ENCODE results near the gene FBXW2.
"Not testable (repeated sequence)": the region's sequence is repeated elsewhere in the genome, so short reads cannot be mapped to it uniquely, and the experiment has no call there.

FBXW2 gene

DNA sequence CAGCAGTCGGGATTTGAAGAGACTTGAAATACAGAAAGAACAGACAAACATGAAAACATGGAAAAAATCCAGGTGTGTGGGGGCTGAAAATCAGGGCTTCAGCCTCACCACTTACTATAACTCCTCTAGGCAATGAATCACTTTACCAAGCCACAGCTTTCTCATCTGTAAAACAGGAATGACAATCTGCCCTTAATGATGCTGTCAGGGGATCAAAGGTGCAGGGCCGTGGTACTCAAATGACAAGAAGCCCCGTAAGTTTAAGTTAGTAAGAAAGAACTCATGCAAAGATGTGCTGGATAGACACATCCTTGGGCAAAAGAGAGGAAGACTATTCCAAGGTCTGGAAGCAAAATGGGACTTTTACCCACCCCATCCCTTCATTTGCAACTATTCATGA is 34.7 kb downstream of the FBXW2 start:
- Histone ChIP-seq H3K27me3 (ENCODE audit: control insufficient read depth, insufficient read depth, low read length) (no peaks in the 10 kb centered on the region), H3K9me3 (ENCODE audit: control insufficient read depth, insufficient read depth, low read length) (no peaks in the 10 kb centered on the region), H3K36me3 (ENCODE audit: control insufficient read depth, insufficient read depth, low read length) (peaks cover 2% of the 10 kb centered on the region), H3K9ac (ENCODE audit: low read depth, low read length) (no peak overlapping the region), H3K4me1 (ENCODE audit: control insufficient read depth, insufficient read depth, low read length) (no peaks in the 10 kb centered on the region), H3K4me3 (ENCODE audit: low read depth, low read length) (no peak overlapping the region)

DNA sequence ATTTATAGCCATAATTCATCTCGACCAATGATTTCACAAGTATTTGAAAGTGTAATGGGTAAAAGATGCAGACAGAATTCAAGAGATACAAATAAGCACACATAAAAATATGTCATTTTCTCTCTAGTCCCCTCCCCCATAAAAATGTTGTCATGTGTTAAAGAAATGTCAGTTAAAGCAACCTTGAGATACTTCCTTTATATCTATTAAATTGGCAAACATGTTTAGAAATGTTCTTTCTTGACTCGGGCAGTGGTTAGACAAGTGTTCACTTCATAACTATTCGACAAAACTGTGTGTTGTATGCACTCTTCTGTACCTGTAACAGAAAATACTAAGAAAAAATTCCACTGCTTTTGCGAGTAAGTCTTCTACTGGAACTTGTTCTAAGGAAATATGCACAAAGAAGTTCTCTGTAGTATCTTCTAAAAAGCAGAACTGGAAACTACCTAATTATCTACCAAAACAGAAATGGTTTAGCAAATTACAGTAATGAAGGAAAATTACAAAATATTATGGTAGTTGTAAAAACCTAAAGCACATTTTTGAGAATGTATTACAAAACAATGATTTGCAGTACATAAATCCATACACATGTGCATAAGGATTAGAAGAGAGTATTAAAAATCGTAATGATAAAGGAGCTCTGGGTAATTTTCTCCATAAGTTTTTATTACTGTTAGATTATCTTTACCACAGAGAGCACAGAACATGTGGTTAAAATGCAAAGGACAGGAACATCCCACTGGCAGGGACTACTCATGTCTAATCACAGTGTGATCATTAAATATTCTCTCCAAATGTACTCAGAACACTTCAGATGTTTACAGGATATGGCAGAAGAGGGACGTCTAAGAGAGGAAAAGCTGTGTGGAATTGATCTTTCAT is 35.9 kb downstream of the FBXW2 start:
- Histone ChIP-seq H3K9me3 (ENCODE audit: control insufficient read depth, insufficient read depth, low read length) (no peaks in the 10 kb centered on the region), H3K4me3 (ENCODE audit: low read depth, low read length) (no peak overlapping the region), H3K27me3 (ENCODE audit: control insufficient read depth, insufficient read depth, low read length) (no peaks in the 10 kb centered on the region), H3K4me1 (ENCODE audit: control insufficient read depth, insufficient read depth, low read length) (no peaks in the 10 kb centered on the region), H3K9ac (ENCODE audit: low read depth, low read length) (no peak overlapping the region), H3K36me3 (ENCODE audit: control insufficient read depth, insufficient read depth, low read length) (peaks cover 2% of the 10 kb centered on the region)

DNA sequence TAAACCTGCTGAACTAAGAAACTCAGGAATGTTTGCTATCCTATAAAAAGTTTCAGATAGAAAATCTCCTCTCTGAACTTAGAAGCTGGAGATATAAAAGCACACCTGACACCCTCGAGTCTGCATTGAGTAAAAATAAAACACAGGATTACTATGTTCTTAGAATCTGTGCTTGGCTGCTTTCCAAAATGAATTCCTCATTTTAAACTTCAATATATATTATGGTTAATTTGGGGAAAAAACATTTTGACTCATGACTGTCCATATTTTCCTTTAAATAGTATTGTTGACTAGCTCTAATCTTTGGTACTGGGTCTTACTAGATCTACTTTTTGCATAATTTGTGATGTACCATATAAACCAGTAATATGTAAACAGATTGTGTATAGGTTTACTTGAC is 36.7 kb downstream of the FBXW2 start:
- H3K4me1 ChIP-seq (ENCODE audit: control insufficient read depth, insufficient read depth, low read length): no peaks in the 10 kb centered on the region
- H3K36me3 ChIP-seq (ENCODE audit: control insufficient read depth, insufficient read depth, low read length): peaks cover 2% of the 10 kb centered on the region
- H3K27me3 ChIP-seq (ENCODE audit: control insufficient read depth, insufficient read depth, low read length): no peaks in the 10 kb centered on the region
- no peaks in the 10 kb centered on the region for H3K9me3 ChIP-seq (ENCODE audit: control insufficient read depth, insufficient read depth, low read length)
- no peak overlapping the region for H3K4me3 ChIP-seq (ENCODE audit: low read depth, low read length)
- H3K9ac ChIP-seq (ENCODE audit: low read depth, low read length): no peak overlapping the region

DNA sequence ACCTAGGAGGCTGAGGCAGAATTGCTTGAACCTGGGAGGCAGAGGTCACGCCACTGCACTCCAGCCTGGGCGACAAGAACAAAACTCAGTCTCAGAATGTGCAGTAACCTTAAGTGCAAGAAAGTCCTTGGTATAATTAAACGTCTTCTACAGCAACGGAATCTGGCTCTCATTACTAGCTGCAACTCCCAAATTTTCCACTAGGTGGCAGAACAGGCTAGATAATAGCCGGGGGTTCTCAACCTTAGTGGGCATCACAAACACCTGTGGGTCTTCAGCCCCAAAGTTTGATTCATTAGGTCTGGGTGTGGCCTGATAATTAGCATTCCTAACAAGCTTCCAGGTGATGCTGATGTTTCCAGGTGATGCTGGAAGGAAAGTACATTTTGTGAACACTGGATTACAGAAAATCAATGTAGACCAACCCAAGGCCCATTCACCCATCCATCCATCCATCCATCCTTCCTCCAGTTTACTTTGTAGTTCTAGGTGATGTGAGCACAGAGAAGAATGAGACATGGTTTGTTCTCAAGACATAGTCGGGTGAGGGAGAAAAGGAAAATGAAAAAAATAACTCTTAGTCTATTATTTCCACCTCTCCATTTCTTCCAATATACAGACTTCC is 37.3 kb downstream of the FBXW2 start:
- peaks cover under 1% of the 10 kb centered on the region for H3K36me3 ChIP-seq (ENCODE audit: control insufficient read depth, insufficient read depth, low read length)
- H3K9me3 ChIP-seq (ENCODE audit: control insufficient read depth, insufficient read depth, low read length): no peaks in the 10 kb centered on the region
- H3K4me3 ChIP-seq (ENCODE audit: low read depth, low read length): no peak overlapping the region
- no peaks in the 10 kb centered on the region for H3K4me1 ChIP-seq (ENCODE audit: control insufficient read depth, insufficient read depth, low read length)
- H3K9ac ChIP-seq (ENCODE audit: low read depth, low read length): no peak overlapping the region
- H3K27me3 ChIP-seq (ENCODE audit: control insufficient read depth, insufficient read depth, low read length): no peaks in the 10 kb centered on the region

DNA sequence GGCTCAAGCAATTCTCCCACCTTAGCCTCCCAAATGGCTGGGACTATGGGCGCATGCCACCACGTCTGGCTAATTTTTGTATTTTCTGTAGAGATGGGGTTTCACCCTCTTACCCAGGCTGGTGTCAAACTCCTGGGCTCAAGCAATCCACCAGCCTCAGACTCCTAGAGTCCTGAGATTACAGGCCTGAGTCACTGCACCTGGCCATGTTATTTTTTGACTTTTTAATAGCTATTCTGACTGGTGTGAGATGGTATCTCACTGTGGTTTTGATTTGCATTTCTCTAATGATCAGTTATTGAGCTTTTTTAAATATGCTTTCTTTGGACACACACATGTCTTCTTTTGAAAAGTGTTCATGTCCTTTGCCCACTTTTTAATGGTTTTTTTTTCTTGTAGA is 38.2 kb downstream of the FBXW2 start:
- H3K9me3 ChIP-seq (ENCODE audit: control insufficient read depth, insufficient read depth, low read length): no peaks in the 10 kb centered on the region
- no peaks in the 10 kb centered on the region for H3K4me1 ChIP-seq (ENCODE audit: control insufficient read depth, insufficient read depth, low read length)
- no peak overlapping the region for H3K9ac ChIP-seq (ENCODE audit: low read depth, low read length)
- H3K36me3 ChIP-seq (ENCODE audit: control insufficient read depth, insufficient read depth, low read length): no peaks in the 10 kb centered on the region
- H3K4me3 ChIP-seq (ENCODE audit: low read depth, low read length): no peak overlapping the region
- H3K27me3 ChIP-seq (ENCODE audit: control insufficient read depth, insufficient read depth, low read length): no peaks in the 10 kb centered on the region

GRCh38 chr9:120750421-120750820 is 42.8 kb downstream of the FBXW2 start:
- H3K9me3 ChIP-seq (ENCODE audit: control insufficient read depth, insufficient read depth, low read length): no peaks in the 10 kb centered on the region
- no peaks in the 10 kb centered on the region for H3K4me1 ChIP-seq (ENCODE audit: control insufficient read depth, insufficient read depth, low read length)
- no peak overlapping the region for H3K9ac ChIP-seq (ENCODE audit: low read depth, low read length)
- H3K4me3 ChIP-seq (ENCODE audit: low read depth, low read length): no peak overlapping the region
- no peaks in the 10 kb centered on the region for H3K27me3 ChIP-seq (ENCODE audit: control insufficient read depth, insufficient read depth, low read length)
- no peaks in the 10 kb centered on the region for H3K36me3 ChIP-seq (ENCODE audit: control insufficient read depth, insufficient read depth, low read length)

- not testable (repeated sequence) for H3K36me3 ChIP-seq (ENCODE audit: control insufficient read depth, insufficient read depth, low read length); H3K27me3 ChIP-seq (ENCODE audit: control insufficient read depth, insufficient read depth, low read length); H3K9ac ChIP-seq (ENCODE audit: low read depth, low read length); H3K9me3 ChIP-seq (ENCODE audit: control insufficient read depth, insufficient read depth, low read length); H3K4me3 ChIP-seq (ENCODE audit: low read depth, low read length); H3K4me1 ChIP-seq (ENCODE audit: control insufficient read depth, insufficient read depth, low read length)
These were observed 46.9 kb downstream of the FBXW2 start for GRCh38 chr9:120746366-120746765.

DNA sequence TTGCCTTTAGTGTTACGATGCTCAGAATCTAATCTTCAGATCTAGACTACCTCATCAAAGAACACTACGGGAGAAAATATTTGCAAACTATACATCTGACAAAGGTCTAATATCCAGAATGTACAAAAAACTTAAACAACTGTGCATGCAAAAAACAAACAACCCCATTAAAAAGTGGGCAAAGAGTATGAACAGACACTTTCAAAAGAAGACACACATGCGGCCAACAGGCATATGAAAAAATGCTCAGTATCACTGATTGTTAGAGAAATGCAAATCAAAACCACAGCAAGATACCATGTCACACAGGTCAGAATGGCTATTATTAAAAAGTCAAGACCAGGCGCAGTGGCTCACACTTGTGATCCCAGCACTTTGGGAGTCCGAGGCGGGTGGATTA is 47.9 kb downstream of the FBXW2 start:
- H3K9me3 ChIP-seq (ENCODE audit: control insufficient read depth, insufficient read depth, low read length): no peaks in the 10 kb centered on the region
- no peak overlapping the region for H3K4me3 ChIP-seq (ENCODE audit: low read depth, low read length)
- no peak overlapping the region for H3K9ac ChIP-seq (ENCODE audit: low read depth, low read length)
- H3K36me3 ChIP-seq (ENCODE audit: control insufficient read depth, insufficient read depth, low read length): no peaks in the 10 kb centered on the region
- no peaks in the 10 kb centered on the region for H3K27me3 ChIP-seq (ENCODE audit: control insufficient read depth, insufficient read depth, low read length)
- H3K4me1 ChIP-seq (ENCODE audit: control insufficient read depth, insufficient read depth, low read length): no peaks in the 10 kb centered on the region

DNA sequence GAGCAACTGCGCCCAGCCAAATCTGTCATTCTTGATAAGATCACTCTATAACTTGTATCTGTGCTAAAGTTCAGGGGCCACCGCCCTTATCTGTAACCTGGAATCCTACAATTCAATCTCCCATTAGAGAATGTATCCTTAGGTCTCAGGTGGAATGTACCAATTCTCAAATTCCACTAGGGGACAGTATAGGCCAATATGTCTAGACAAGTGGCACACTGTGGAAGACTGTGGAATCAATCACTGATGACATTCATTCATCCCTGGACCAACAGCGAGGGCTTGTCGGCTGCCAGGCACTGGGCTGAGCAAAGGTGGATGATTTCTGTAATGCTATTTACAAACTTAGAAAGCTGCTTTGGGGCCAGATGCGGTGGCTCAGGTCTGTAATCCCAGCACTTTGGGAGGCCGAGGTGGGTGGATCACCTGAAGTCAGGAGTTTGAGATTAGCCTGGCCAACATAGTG is 50.2 kb downstream of the FBXW2 start:
- Histone ChIP-seq H3K36me3 (ENCODE audit: control insufficient read depth, insufficient read depth, low read length) (no peaks in the 10 kb centered on the region), H3K27me3 (ENCODE audit: control insufficient read depth, insufficient read depth, low read length) (no peaks in the 10 kb centered on the region)

GRCh38 chr9:120741701-120742100 is 51.5 kb downstream of the FBXW2 start:
- no peaks in the 10 kb centered on the region for H3K36me3 ChIP-seq (ENCODE audit: control insufficient read depth, insufficient read depth, low read length)
- no peaks in the 10 kb centered on the region for H3K27me3 ChIP-seq (ENCODE audit: control insufficient read depth, insufficient read depth, low read length)
- no peaks in the 10 kb centered on the region for H3K4me1 ChIP-seq (ENCODE audit: control insufficient read depth, insufficient read depth, low read length)
- no peak overlapping the region for H3K9ac ChIP-seq (ENCODE audit: low read depth, low read length)
- H3K4me3 ChIP-seq (ENCODE audit: low read depth, low read length): no peak overlapping the region
- no peaks in the 10 kb centered on the region for H3K9me3 ChIP-seq (ENCODE audit: control insufficient read depth, insufficient read depth, low read length)

More for the DNA sequence above, 50.2 kb downstream of the FBXW2 start:
- Histone ChIP-seq H3K9ac (ENCODE audit: low read depth, low read length) (no peak overlapping the region), H3K4me1 (ENCODE audit: control insufficient read depth, insufficient read depth, low read length) (no peaks in the 10 kb centered on the region), H3K9me3 (ENCODE audit: control insufficient read depth, insufficient read depth, low read length) (no peaks in the 10 kb centered on the region), H3K4me3 (ENCODE audit: low read depth, low read length) (no peak overlapping the region)

DNA sequence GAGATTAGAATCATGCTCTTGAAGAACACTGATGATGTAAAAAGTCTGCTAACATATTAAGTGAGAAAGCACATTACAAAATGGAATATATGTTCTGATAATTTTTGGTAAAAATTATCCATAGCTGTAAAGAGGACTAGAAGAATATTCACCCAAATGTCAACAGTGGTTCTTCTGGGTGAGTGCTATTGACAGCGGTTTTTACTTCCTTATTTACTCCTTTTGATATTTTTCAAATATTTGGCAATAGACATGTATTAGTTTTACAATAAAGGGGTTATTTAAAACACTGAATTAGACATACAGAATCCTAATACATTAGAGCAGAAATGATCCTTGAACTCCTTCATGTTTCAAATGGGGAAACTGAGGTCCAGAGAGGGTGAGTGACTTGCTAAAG is 52.0 kb downstream of the FBXW2 start:
- Histone ChIP-seq H3K4me1 (ENCODE audit: control insufficient read depth, insufficient read depth, low read length) (no peaks in the 10 kb centered on the region), H3K27me3 (ENCODE audit: control insufficient read depth, insufficient read depth, low read length) (no peaks in the 10 kb centered on the region), H3K36me3 (ENCODE audit: control insufficient read depth, insufficient read depth, low read length) (no peaks in the 10 kb centered on the region), H3K4me3 (ENCODE audit: low read depth, low read length) (no peak overlapping the region), H3K9ac (ENCODE audit: low read depth, low read length) (no peak overlapping the region), H3K9me3 (ENCODE audit: control insufficient read depth, insufficient read depth, low read length) (no peaks in the 10 kb centered on the region)

GRCh38 chr9:120740132-120740531 is 53.1 kb downstream of the FBXW2 start:
- Histone ChIP-seq H3K36me3 (ENCODE audit: control insufficient read depth, insufficient read depth, low read length) (no peaks in the 10 kb centered on the region), H3K27me3 (ENCODE audit: control insufficient read depth, insufficient read depth, low read length) (no peaks in the 10 kb centered on the region), H3K4me3 (ENCODE audit: low read depth, low read length) (no peak overlapping the region), H3K9me3 (ENCODE audit: control insufficient read depth, insufficient read depth, low read length) (no peaks in the 10 kb centered on the region), H3K4me1 (ENCODE audit: control insufficient read depth, insufficient read depth, low read length) (no peaks in the 10 kb centered on the region), H3K9ac (ENCODE audit: low read depth, low read length) (no peak overlapping the region)
